Upper lobe of left lung (tissue), 6 donors: Measurements from ENCODE around the gene PASD1. TPM values are rescaled to one million over a fixed set of nuclear protein-coding genes. Genes with fewer than 3 reads are reported as not detected.

ENCODE experiments used
- ATAC-seq, 2 donors: fragments of 200-7000 bp; cut with Tn5 transposase; one replicate each; pipeline ENCODE4 v1.9.1; 2022; ENCODE audit warnings: mild to moderate bottlenecking in 2 of 2, moderate library complexity in 2 of 2; ENCODE audit not compliant: low FRiP score in 2 of 2
- DNase-seq, 2 donors: peaks; one replicate each; pipeline ENCODE4 v3.0.0-alpha.2; 2019 to 2020
- H3K27ac ChIP-seq, 4 donors: fragments of 200-600 bp; sonication (generic); one replicate each; pipeline ENCODE4 v1.5.1; 2016 to 2019
- H3K27me3 ChIP-seq, 4 donors: fragments of 200-600 bp; sonication (generic); one replicate each; pipeline ENCODE4 v1.5.1; 2017 to 2019
- H3K36me3 ChIP-seq, 4 donors: fragments of 200-600 bp; sonication (generic); one replicate each; pipeline ENCODE4 v1.5.1; 2016 to 2019
- H3K4me1 ChIP-seq, 4 donors: fragments of 200-600 bp; sonication (generic); one replicate each; pipeline ENCODE4 v1.5.1; 2018 to 2019
- H3K4me3 ChIP-seq, 4 donors: fragments of 200-600 bp; sonication (generic); one replicate each; pipeline ENCODE4 v1.5.1; 2017 to 2019; ENCODE audit warnings: mild to moderate bottlenecking in 2 of 4, moderate library complexity in 1 of 4
- H3K9me3 ChIP-seq, 4 donors: fragments of 200-600 bp; sonication (generic); one replicate each; pipeline ENCODE4 v1.5.1; 2018 to 2019
- EP300 ChIP-seq, 4 donors: sonication (generic); formaldehyde crosslinking; IDR thresholded peaks; one replicate each; pipeline ENCODE4 v1.5.1; 2017; ENCODE audit warnings: antibody characterized with exemption in 4 of 4, control low read depth in 2 of 4
- POLR2A ChIP-seq, 4 donors: fragments of 450-650 bp; IDR thresholded peaks; one replicate each; pipeline ENCODE4 v1.5.1; 2016 to 2017; ENCODE audit warnings: antibody characterized with exemption in 4 of 4, mild to moderate bottlenecking in 2 of 4
- POLR2AphosphoS5 ChIP-seq, 2 donors: sonication (generic); formaldehyde crosslinking; IDR thresholded peaks; one replicate each; pipeline ENCODE4 v1.5.1; 2017; ENCODE audit warnings: antibody characterized with exemption in 2 of 2
- WGBS, 2 donors: methylation state at CpG; one replicate each; pipeline ENCODE4 v1.1.5; 2017 to 2018; 5-methylcytosine and 5-hydroxymethylcytosine counted together
- total RNA-seq, 6 donors: library from RNA; depleted of rRNA in 4 of 6; stranded (reverse); fragments of >200 nt in 4 of 6; gene quantifications; one replicate each; pipeline versions ENCODE4 v1.1.0 to v1.2.1, GENCODE V29; 2016 to 2021
- TF ChIP-seq, protein P1 (sequence below), 6 experiments: fragments of 450-650 bp in 4 of 6; fragments of 200-600 bp in 2 of 6; sonication (generic) in 2 of 6; IDR thresholded peaks; one replicate each; pipeline ENCODE4 v1.5.1; 2016 to 2019; ENCODE audit warnings: antibody characterized with exemption in 6 of 6
- donor health status: DM: no; HTN: no; CAD: no; lungs with moderate emphysema.
- donor health status: DM: no; HTN: yes; CAD: no; lungs with severe emphysema.

PASD1 gene
- total RNA-seq, 6 donors from 2014 or later: not detected

DNA sequence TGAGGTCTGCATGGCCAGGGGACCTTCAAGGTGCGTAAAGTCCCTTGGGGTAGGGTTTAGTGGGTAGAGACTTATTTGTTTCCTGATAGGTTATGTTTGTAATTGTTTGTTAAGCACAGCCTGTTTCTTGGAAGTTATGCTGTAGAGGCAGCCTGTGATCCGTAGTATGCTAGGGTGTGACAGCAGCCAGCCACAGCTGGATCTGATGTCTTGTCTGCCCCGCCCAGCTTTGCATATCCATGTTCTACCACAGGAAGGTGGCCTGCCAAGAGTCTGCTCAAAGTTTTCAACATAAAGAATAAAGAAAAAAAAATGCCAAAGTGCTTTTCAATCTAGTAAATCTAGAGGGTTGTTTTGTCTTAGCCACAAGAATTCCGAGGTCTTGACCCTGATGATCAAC is 112.7 kb downstream of the PASD1 start:
- Histone ChIP-seq H3K27ac (no peak overlapping the region), H3K36me3 (no peaks in the 10 kb centered on the region), H3K27me3 (no peaks in the 10 kb centered on the region), H3K9me3 (no peaks in the 10 kb centered on the region), H3K4me1 (no peaks in the 10 kb centered on the region), H3K4me3 (no peak overlapping the region)
- TF ChIP-seq, protein P1, sequence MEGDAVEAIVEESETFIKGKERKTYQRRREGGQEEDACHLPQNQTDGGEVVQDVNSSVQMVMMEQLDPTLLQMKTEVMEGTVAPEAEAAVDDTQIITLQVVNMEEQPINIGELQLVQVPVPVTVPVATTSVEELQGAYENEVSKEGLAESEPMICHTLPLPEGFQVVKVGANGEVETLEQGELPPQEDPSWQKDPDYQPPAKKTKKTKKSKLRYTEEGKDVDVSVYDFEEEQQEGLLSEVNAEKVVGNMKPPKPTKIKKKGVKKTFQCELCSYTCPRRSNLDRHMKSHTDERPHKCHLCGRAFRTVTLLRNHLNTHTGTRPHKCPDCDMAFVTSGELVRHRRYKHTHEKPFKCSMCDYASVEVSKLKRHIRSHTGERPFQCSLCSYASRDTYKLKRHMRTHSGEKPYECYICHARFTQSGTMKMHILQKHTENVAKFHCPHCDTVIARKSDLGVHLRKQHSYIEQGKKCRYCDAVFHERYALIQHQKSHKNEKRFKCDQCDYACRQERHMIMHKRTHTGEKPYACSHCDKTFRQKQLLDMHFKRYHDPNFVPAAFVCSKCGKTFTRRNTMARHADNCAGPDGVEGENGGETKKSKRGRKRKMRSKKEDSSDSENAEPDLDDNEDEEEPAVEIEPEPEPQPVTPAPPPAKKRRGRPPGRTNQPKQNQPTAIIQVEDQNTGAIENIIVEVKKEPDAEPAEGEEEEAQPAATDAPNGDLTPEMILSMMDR (IDR thresholded peaks at IDR 0.05): no peak
- DNase-seq (no peak), ATAC-seq (no peak)
- WGBS, 2 donors: 59 to 63% methylated on average over 1 to 4 of the region's 4 CpGs

DNA sequence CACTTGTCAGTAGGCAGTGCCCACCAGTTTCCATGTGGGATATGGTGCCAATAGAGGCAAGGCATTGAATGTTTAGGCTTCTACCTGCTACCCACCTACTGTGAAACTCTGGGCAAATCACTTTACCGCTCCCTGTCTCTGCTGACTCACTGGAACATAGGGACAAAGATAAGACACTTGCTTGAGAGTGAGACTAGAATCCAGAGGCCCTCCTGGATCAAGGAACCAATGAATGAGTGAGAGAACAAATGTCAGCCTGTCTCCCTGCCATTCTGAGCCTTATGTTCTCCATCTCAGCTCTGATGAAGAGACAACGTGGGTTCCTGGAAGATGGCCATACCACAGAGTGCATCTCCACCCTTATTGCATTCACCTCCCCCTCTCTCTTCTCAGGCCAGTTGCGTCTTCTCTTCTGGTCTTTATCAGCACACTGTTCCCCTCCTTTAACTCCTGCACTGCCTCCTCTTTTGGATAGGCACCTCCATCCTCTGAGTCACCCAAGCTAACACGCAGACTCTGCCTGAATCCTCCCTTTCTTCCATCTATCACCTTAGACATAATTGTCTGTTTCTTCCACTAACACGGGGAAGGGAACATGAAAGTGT is 116.4 kb downstream of the PASD1 start:
- Histone ChIP-seq H3K36me3 (no peaks in the 10 kb centered on the region), H3K27me3 (no peaks in the 10 kb centered on the region), H3K9me3 (no peaks in the 10 kb centered on the region), H3K27ac (no peak overlapping the region), H3K4me1 (no peaks in the 10 kb centered on the region), H3K4me3 (no peak overlapping the region)
- DNase-seq (no peak), ATAC-seq (peak; percentile 20 to 55)
- WGBS, 2 donors: 60 to 70% methylated on average over 3 to 5 of the region's 5 CpGs
- TF ChIP-seq, protein P1 (IDR thresholded peaks at IDR 0.05): no peak
- TF ChIP-seq EP300 (IDR thresholded peaks at IDR 0.05) (no peak), POLR2AphosphoS5 (IDR thresholded peaks at IDR 0.05) (no peak), POLR2A (IDR thresholded peaks at IDR 0.05) (no peak)

DNA sequence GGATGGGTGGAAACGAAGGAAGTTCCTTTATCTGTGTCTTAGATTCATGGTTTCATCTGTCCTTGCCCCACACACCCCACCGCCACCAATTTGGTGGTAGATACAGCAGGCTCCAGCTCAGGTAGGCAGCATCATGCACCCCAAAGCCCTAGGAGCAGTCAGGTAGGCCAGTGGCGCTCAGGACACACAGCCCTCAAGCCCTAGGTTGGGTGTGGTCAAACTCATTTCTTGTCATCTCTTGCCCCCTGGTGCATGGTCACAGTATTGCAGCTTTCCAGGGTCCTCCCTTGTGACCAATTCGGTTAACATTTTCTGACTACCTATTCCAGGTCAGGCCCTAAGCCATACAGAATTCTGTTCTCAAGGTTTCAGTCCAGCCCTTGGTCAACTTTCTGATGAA is 117.3 kb downstream of the PASD1 start:
- Histone ChIP-seq H3K4me1 (no peaks in the 10 kb centered on the region), H3K36me3 (no peaks in the 10 kb centered on the region), H3K27ac (no peak overlapping the region), H3K9me3 (no peaks in the 10 kb centered on the region), H3K27me3 (no peaks in the 10 kb centered on the region), H3K4me3 (no peak overlapping the region)
- 39 to 43% methylated on average over 3 to 4 of the region's 4 CpGs for WGBS, 2 donors
- TF ChIP-seq POLR2A (IDR thresholded peaks at IDR 0.05): no peak
- no peak for TF ChIP-seq EP300 (IDR thresholded peaks at IDR 0.05)
- TF ChIP-seq, protein P1 (IDR thresholded peaks at IDR 0.05): peak; percentile 42 to 71 (median 55)
- TF ChIP-seq POLR2AphosphoS5 (IDR thresholded peaks at IDR 0.05): no peak
- ATAC-seq (peak; percentile 42 to 54), DNase-seq (no peak)

DNA sequence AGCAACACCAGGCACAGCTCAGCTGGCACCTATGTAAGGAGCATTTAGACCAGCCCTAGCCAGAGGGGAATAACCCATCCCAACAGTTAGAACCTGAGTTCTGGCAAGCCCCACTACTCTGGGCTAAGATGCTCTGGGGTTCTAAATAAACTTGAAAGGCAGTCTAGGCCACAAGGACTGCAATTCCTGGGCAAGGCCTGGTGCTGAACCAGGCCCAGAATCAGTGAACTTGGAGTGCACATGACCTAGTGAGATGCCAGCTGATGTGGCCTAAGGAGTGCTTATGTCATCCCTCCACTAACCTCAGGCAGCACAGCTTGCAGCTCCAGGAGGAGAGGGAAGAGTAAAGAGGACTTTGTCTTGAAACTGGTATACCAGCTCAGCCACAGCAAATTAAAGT is 124.2 kb downstream of the PASD1 start:
- H3K9me3 ChIP-seq: no peaks in the 10 kb centered on the region
- H3K27ac ChIP-seq: no peak overlapping the region
- no peaks in the 10 kb centered on the region for H3K4me1 ChIP-seq
- no peaks in the 10 kb centered on the region for H3K36me3 ChIP-seq
- H3K27me3 ChIP-seq: no peaks in the 10 kb centered on the region
- H3K4me3 ChIP-seq: no peak overlapping the region
- no peak for TF ChIP-seq EP300 (IDR thresholded peaks at IDR 0.05)
- TF ChIP-seq, protein P1 (IDR thresholded peaks at IDR 0.05): no peak
- TF ChIP-seq POLR2AphosphoS5 (IDR thresholded peaks at IDR 0.05): no peak
- no peak for TF ChIP-seq POLR2A (IDR thresholded peaks at IDR 0.05)
- ATAC-seq (no peak), DNase-seq (no peak)

DNA sequence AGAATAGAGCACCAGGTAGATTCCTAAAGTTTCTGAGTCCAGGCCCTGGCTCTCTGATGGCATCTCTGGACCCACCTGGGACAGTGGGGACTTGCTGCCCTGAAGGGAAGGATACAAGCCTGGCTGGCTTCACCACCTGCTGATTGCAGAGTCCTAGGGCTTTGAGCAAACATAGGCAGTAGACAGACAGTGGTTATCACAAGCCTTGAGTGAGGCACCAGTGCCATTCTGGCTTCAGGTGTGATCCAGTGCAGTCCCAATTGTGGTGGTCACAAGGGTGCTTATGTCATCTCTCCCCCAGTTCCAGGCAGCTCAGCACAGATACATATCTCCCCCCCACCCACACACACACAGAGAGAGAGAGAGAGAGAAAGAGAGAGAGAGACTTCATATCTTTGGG is 125.2 kb downstream of the PASD1 start:
- ATAC-seq (no peak), DNase-seq (no peak)
- Histone ChIP-seq H3K27ac (no peak overlapping the region), H3K4me1 (no peaks in the 10 kb centered on the region), H3K36me3 (no peaks in the 10 kb centered on the region), H3K27me3 (no peaks in the 10 kb centered on the region), H3K4me3 (no peak overlapping the region), H3K9me3 (no peaks in the 10 kb centered on the region)
- TF ChIP-seq EP300 (IDR thresholded peaks at IDR 0.05) (no peak), POLR2A (IDR thresholded peaks at IDR 0.05) (no peak), POLR2AphosphoS5 (IDR thresholded peaks at IDR 0.05) (no peak)
